WI38 (cell line): ENCODE results near the gene SIX1.

Source experiments
- H3K4me3 ChIP-seq: 2 replicates; pipeline ENCODE4 v1.5.1; 2011; ENCODE audit warnings: low read depth, mild to moderate bottlenecking, control low read depth, low read length
- CTCF ChIP-seq: IDR thresholded peaks from 2 replicates; pipeline ENCODE4 v1.5.1; 2012; ENCODE audit warnings: low read depth, mild to moderate bottlenecking, control low read depth, low read length

Gene SIX1

GRCh38 chr14:60658909-60659585, 9.8 kb upstream of the SIX1 start:
- TF ChIP-seq CTCF: no peak
- no peak overlapping the region for H3K4me3 ChIP-seq

- H3K4me3 ChIP-seq: peak overlapping the region; percentile 68; the same call in 1 of the 2 replicates
- TF ChIP-seq CTCF: no peak
Observed at GRCh38 chr14:60658211-60658690, 9.0 kb upstream of the SIX1 start.

GRCh38 chr14:60657456-60658210, 8.4 kb upstream of the SIX1 start:
- no peak for TF ChIP-seq CTCF
- H3K4me3 ChIP-seq: peak overlapping the region; percentile 68

- TF ChIP-seq CTCF: peak; percentile 48
- H3K4me3 ChIP-seq: peak overlapping the region; percentile 68
Observed at GRCh38 chr14:60656686-60657455, 7.6 kb upstream of the SIX1 start.

GRCh38 chr14:60655898-60656685, 6.8 kb upstream of the SIX1 start:
- TF ChIP-seq CTCF: no peak
- H3K4me3 ChIP-seq: no peak overlapping the region

GRCh38 chr14:60655119-60655897, 6.0 kb upstream of the SIX1 start:
- TF ChIP-seq CTCF: no peak
- no peak overlapping the region for H3K4me3 ChIP-seq
